HepG2 (cell line): ENCODE data around the gene LYRM4. TPM values are rescaled to one million over a fixed set of nuclear protein-coding genes. Genes with fewer than 3 reads are reported as not detected.

Experiments
- ARID5B ChIP-seq: IDR thresholded peaks from 2 replicates; pipeline ENCODE4 v1.4.0; 2020; ENCODE audit warnings: mild to moderate bottlenecking, missing genetic modification reagents
- CCAR2 ChIP-seq: fragments of 200-400 bp; formaldehyde crosslinking; optimal IDR thresholded peaks from 2 replicates; pipeline ENCODE3; 2018; ENCODE audit warnings: low read depth, mild to moderate bottlenecking, low read length, moderate library complexity
- DPF2 ChIP-seq: sonication (generic); formaldehyde crosslinking; IDR thresholded peaks from 2 replicates; pipeline ENCODE4 v1.4.0; 2020; ENCODE audit warnings: mild to moderate bottlenecking, low read depth, missing genetic modification reagents, borderline replicate concordance
- EHMT2 ChIP-seq: fragments of 200-600 bp; sonication (generic); IDR thresholded peaks from 2 replicates; pipeline ENCODE4 v1.7.0; 2017; ENCODE audit warnings: antibody characterized with exemption, low read depth, low read length, borderline replicate concordance
- HES4 ChIP-seq: sonication (generic); formaldehyde crosslinking; IDR thresholded peaks from 2 replicates; pipeline ENCODE4 v1.9.0; 2021; ENCODE audit warnings: mild to moderate bottlenecking, missing genetic modification reagents, borderline replicate concordance
- NRL ChIP-seq: sonication (generic); formaldehyde crosslinking; IDR thresholded peaks from 2 replicates; pipeline ENCODE4 v1.5.0; 2020; ENCODE audit warnings: missing genetic modification reagents, mild to moderate bottlenecking, moderate library complexity, borderline replicate concordance
- PHB2 ChIP-seq: fragments of 450-650 bp; IDR thresholded peaks from 2 replicates; pipeline ENCODE4 v1.6.1; 2018; ENCODE audit not compliant: partially characterized antibody
- RCOR2 ChIP-seq: IDR thresholded peaks from 2 replicates; pipeline ENCODE4 v1.6.1; 2016; ENCODE audit warnings: missing biosample characterization, missing genetic modification reagents
- TCF12 ChIP-seq, 2 experiments: fragments of 450-650 bp in 1 of 2; sonication (generic) in 1 of 2; formaldehyde crosslinking in 1 of 2; IDR thresholded peaks; 2 replicates each; pipeline versions ENCODE4 v1.6.1 to v1.8.0; 2017 to 2022; ENCODE audit warnings: antibody characterized with exemption in 1 of 2, mild to moderate bottlenecking in 1 of 2, missing genetic modification reagents in 1 of 2, moderate library complexity in 1 of 2
- TCF7 ChIP-seq: sonication (generic); IDR thresholded peaks from 2 replicates; pipeline ENCODE4 v1.6.1; 2016; ENCODE audit warnings: antibody characterized with exemption, low read depth
- ZBTB14 ChIP-seq: sonication (generic); formaldehyde crosslinking; IDR thresholded peaks from 2 replicates; pipeline ENCODE4 v1.4.0; 2020; ENCODE audit warnings: missing genetic modification reagents
- ZNF407 ChIP-seq: sonication (generic); formaldehyde crosslinking; IDR thresholded peaks from one replicate; pipeline ENCODE4 v1.5.1; 2020; ENCODE audit warnings: mild to moderate bottlenecking, missing genetic modification reagents; ENCODE audit errors: not compliant biosample characterization
- ZNF616 ChIP-seq: sonication (generic); formaldehyde crosslinking; IDR thresholded peaks from 2 replicates; pipeline ENCODE4 v1.5.0; 2020; ENCODE audit warnings: low read depth, mild to moderate bottlenecking, missing genetic modification reagents
- ZNF660 ChIP-seq: sonication (generic); formaldehyde crosslinking; IDR thresholded peaks from 2 replicates; pipeline ENCODE4 v1.5.1; 2020; ENCODE audit warnings: mild to moderate bottlenecking, low read depth, missing genetic modification reagents, borderline replicate concordance
- polyA plus RNA-seq, 8 experiments: library from polyadenylated mRNA; depleted of rRNA in 3 of 8; stranded (reverse) in 7 of 8; unstranded in 1 of 8; fragments of >200 nt; fragmentation: Illumina TruSeq in 4 of 8; extraction: Trizol in 4 of 8; gene quantifications; 2 replicates each; pipeline versions ENCODE4 v1.2.1 to v1.2.3, GENCODE V29; 2011 to 2016; ENCODE audit warnings: low read depth in 4 of 8, missing spikeins in 1 of 8, mixed read lengths in 1 of 8; ENCODE audit not compliant: insufficient read depth in 1 of 8
- total RNA-seq, 5 experiments: library from RNA; depleted of rRNA; stranded (reverse); fragments of >200 nt; fragmentation: Illumina TruSeq; extraction: Trizol; gene quantifications; 2 replicates each; pipeline ENCODE4 v1.2.3, GENCODE V29; 2016; ENCODE audit warnings: low read depth in 1 of 5

LYRM4 gene
- total and polyA plus RNA-seq, 2 of the 13 experiments (the other 11 are each of a cell fraction or from before 2014, with no cell fraction given), result 64.6 to 67.5 TPM

GRCh38 chr6:5205877-5206850 lies 54.6 kb downstream of the LYRM4 start (continued):
- TF ChIP-seq PHB2 (no peak), ZNF616 (CRISPR knock-in tag) (no peak), TCF7 (peak; percentile 77), DPF2 (CRISPR knock-in tag) (peak; percentile 79; the same call in 1 of the 2 replicates), NRL (no peak), ZBTB14 (CRISPR knock-in tag) (no peak), CCAR2 (no peak), EHMT2 (peak; percentile 44; the same call in 1 of the 2 replicates), ZNF660 (CRISPR knock-in tag) (no peak), TCF12 (IDR thresholded peaks at IDR 0.05) (no peak), TCF12 (CRISPR knock-in tag; IDR thresholded peaks at IDR 0.05) (peak; percentile 32; the same call in 1 of the 2 replicates), RCOR2 (CRISPR knock-in tag) (peak; percentile 67; the same call in 1 of the 2 replicates), ZNF407 (CRISPR knock-in tag) (no peak), HES4 (CRISPR knock-in tag) (no peak), ARID5B (peak; percentile 98)
